Muscle of leg (tissue), 11 donors: ENCODE measurements around the gene SGCD. TPM values are rescaled to one million over a fixed set of nuclear protein-coding genes. Genes with fewer than 3 reads are reported as not detected.

Experiments used
- DNase-seq: peaks from one replicate; pipeline ENCODE4 v3.0.0; 2013
- H3K27ac ChIP-seq: one replicate; pipeline ENCODE4 v1.5.1; 2013; ENCODE audit warnings: mild to moderate bottlenecking, low read length, control low read depth
- H3K27me3 ChIP-seq: one replicate; pipeline ENCODE4 v1.6.1; 2013; ENCODE audit warnings: low read length; ENCODE audit not compliant: control insufficient read depth, insufficient read depth
- H3K36me3 ChIP-seq: one replicate; pipeline ENCODE4 v1.6.1; 2013; ENCODE audit warnings: low read length; ENCODE audit not compliant: control insufficient read depth, insufficient read depth
- H3K4me1 ChIP-seq: one replicate; pipeline ENCODE4 v1.6.1; 2013; ENCODE audit warnings: low read length; ENCODE audit not compliant: control insufficient read depth, insufficient read depth
- H3K4me3 ChIP-seq: one replicate; pipeline ENCODE4 v1.5.1; 2013; ENCODE audit warnings: low read length, control low read depth
- H3K9me3 ChIP-seq: replicated peaks from 2 replicates; pipeline ENCODE4 v1.6.1; 2013; ENCODE audit warnings: low read depth, low read length; ENCODE audit not compliant: control insufficient read depth
- WGBS: methylation state at CpG from one replicate; pipeline ENCODE4 v1.1.5; 2013; ENCODE audit warnings: missing lambda C conversion rate; ENCODE audit not compliant: insufficient coverage; 5-methylcytosine and 5-hydroxymethylcytosine counted together
- polyA plus RNA-seq, 8 donors: library from polyadenylated mRNA; unstranded; fragments of 120-200 nt; gene quantifications; one replicate each; pipeline versions ENCODE4 v1.2.1 to v1.2.3, GENCODE V29; 2013; ENCODE audit warnings: inconsistent platforms in 1 of 8, low replicate concordance in 1 of 8; ENCODE audit not compliant: insufficient read length in 8 of 8, insufficient read depth in 1 of 8
- total RNA-seq: library from RNA; stranded (reverse); fragments of 120-200 nt; gene quantifications from one replicate; pipeline ENCODE4 v1.2.4, GENCODE V29; 2013

SGCD gene
- total and polyA plus RNA-seq, 9 donors, result 35.2 to 92.5 (median 82.7) TPM

GRCh38 chr5:156669416-156669815, 342.5 kb downstream of the SGCD start:
- H3K4me3 ChIP-seq, result no peak overlapping the region

GRCh38 chr5:156670615-156671014, 343.7 kb downstream of the SGCD start:
- Histone ChIP-seq H3K4me1 (no peaks in the 10 kb centered on the region), H3K36me3 (peaks cover 4% of the 10 kb centered on the region), H3K27me3 (no peaks in the 10 kb centered on the region), H3K27ac (no peak overlapping the region), H3K4me3 (no peak overlapping the region), H3K9me3 (no peaks in the 10 kb centered on the region)
- 61% methylated on average over 2 of the region's 2 CpGs for WGBS
- no peak for DNase-seq

More at GRCh38 chr5:156669416-156669815, 342.5 kb downstream of the SGCD start:
- H3K4me1 ChIP-seq, result no peaks in the 10 kb centered on the region
- H3K9me3 ChIP-seq, result no peaks in the 10 kb centered on the region
- H3K27ac ChIP-seq, result no peak overlapping the region
- no peak for DNase-seq
- peaks cover 4% of the 10 kb centered on the region for H3K36me3 ChIP-seq
- no peaks in the 10 kb centered on the region for H3K27me3 ChIP-seq

GRCh38 chr5:156675395-156675794, 348.4 kb downstream of the SGCD start:
- H3K27me3 ChIP-seq, result no peaks in the 10 kb centered on the region
- DNase-seq, result peak; percentile 74
- no peak overlapping the region for H3K27ac ChIP-seq
- H3K9me3 ChIP-seq, result no peaks in the 10 kb centered on the region
- H3K4me1 ChIP-seq, result no peaks in the 10 kb centered on the region
- no peak overlapping the region for H3K4me3 ChIP-seq
- no peaks in the 10 kb centered on the region for H3K36me3 ChIP-seq

- Histone ChIP-seq H3K27me3 (no peaks in the 10 kb centered on the region), H3K36me3 (no peaks in the 10 kb centered on the region), H3K4me1 (peaks cover 7% of the 10 kb centered on the region), H3K9me3 (no peaks in the 10 kb centered on the region), H3K27ac (no peak overlapping the region), H3K4me3 (no peak overlapping the region)
- no CpG with 5 or more reads among the region's 1 CpG for WGBS
- DNase-seq, result no peak
These were observed 351.0 kb downstream of the SGCD start for GRCh38 chr5:156677963-156678362.

- no peaks in the 10 kb centered on the region for H3K36me3 ChIP-seq
- no peak overlapping the region for H3K4me3 ChIP-seq
- no peaks in the 10 kb centered on the region for H3K9me3 ChIP-seq
- H3K4me1 ChIP-seq, result peaks cover 7% of the 10 kb centered on the region
- H3K27ac ChIP-seq, result no peak overlapping the region
- no peaks in the 10 kb centered on the region for H3K27me3 ChIP-seq
- no CpG with 5 or more reads among the region's 3 CpGs for WGBS
- DNase-seq, result no peak
These were observed 351.5 kb downstream of the SGCD start for GRCh38 chr5:156678484-156678883.

GRCh38 chr5:156680831-156681230, 353.9 kb downstream of the SGCD start:
- no peak overlapping the region for H3K27ac ChIP-seq

GRCh38 chr5:156681265-156681664, 354.3 kb downstream of the SGCD start:
- H3K36me3 ChIP-seq, result no peaks in the 10 kb centered on the region
- no peak overlapping the region for H3K27ac ChIP-seq
- H3K4me1 ChIP-seq, result peaks cover 7% of the 10 kb centered on the region
- no peaks in the 10 kb centered on the region for H3K27me3 ChIP-seq
- peak; percentile 43 for DNase-seq
- no peaks in the 10 kb centered on the region for H3K9me3 ChIP-seq
- no peak overlapping the region for H3K4me3 ChIP-seq
- WGBS, result 27% methylated on average over 2 of the region's 3 CpGs

More at GRCh38 chr5:156680831-156681230, 353.9 kb downstream of the SGCD start:
- H3K27me3 ChIP-seq, result no peaks in the 10 kb centered on the region
- H3K4me3 ChIP-seq, result no peak overlapping the region
- H3K4me1 ChIP-seq, result peaks cover 7% of the 10 kb centered on the region
- no peak for DNase-seq
- H3K9me3 ChIP-seq, result no peaks in the 10 kb centered on the region
- no peaks in the 10 kb centered on the region for H3K36me3 ChIP-seq
- WGBS, result 94% methylated on average over 9 of the region's 10 CpGs

GRCh38 chr5:156682971-156683370, 356.0 kb downstream of the SGCD start:
- Histone ChIP-seq H3K4me1 (peaks cover 11% of the 10 kb centered on the region), H3K36me3 (no peaks in the 10 kb centered on the region), H3K27me3 (no peaks in the 10 kb centered on the region), H3K9me3 (no peaks in the 10 kb centered on the region), H3K27ac (no peak overlapping the region), H3K4me3 (no peak overlapping the region)
- no peak for DNase-seq
- WGBS, result no CpG with 5 or more reads among the region's 2 CpGs

- Histone ChIP-seq H3K27me3 (no peaks in the 10 kb centered on the region), H3K27ac (no peak overlapping the region), H3K9me3 (no peaks in the 10 kb centered on the region), H3K36me3 (no peaks in the 10 kb centered on the region), H3K4me1 (peaks cover 11% of the 10 kb centered on the region), H3K4me3 (no peak overlapping the region)
- WGBS, result no CpG with 5 or more reads among the region's 1 CpG
- DNase-seq, result peak; percentile 35
These were observed 356.5 kb downstream of the SGCD start for GRCh38 chr5:156683509-156683908.

GRCh38 chr5:156684216-156684615, 357.3 kb downstream of the SGCD start:
- no peak overlapping the region for H3K27ac ChIP-seq
- 100% methylated on average over 1 of the region's 2 CpGs for WGBS
- H3K36me3 ChIP-seq, result no peaks in the 10 kb centered on the region
- H3K4me1 ChIP-seq, result peaks cover 11% of the 10 kb centered on the region
- H3K9me3 ChIP-seq, result no peaks in the 10 kb centered on the region
- H3K27me3 ChIP-seq, result no peaks in the 10 kb centered on the region
- H3K4me3 ChIP-seq, result no peak overlapping the region
- no peak for DNase-seq

GRCh38 chr5:156685481-156685880, 358.5 kb downstream of the SGCD start:
- H3K4me1 ChIP-seq, result peaks cover 11% of the 10 kb centered on the region
- no peak overlapping the region for H3K4me3 ChIP-seq
- H3K27me3 ChIP-seq, result no peaks in the 10 kb centered on the region
- no peaks in the 10 kb centered on the region for H3K9me3 ChIP-seq
- peak; percentile 74 for DNase-seq
- no peak overlapping the region for H3K27ac ChIP-seq
- H3K36me3 ChIP-seq, result no peaks in the 10 kb centered on the region
